ENCODE data around the gene PFN3. TPM values are rescaled to one million over a fixed set of nuclear protein-coding genes. Genes with fewer than 3 reads are reported as not detected.

PFN3 gene
- total and polyA plus RNA-seq, 7 donors: not detected

DNA sequence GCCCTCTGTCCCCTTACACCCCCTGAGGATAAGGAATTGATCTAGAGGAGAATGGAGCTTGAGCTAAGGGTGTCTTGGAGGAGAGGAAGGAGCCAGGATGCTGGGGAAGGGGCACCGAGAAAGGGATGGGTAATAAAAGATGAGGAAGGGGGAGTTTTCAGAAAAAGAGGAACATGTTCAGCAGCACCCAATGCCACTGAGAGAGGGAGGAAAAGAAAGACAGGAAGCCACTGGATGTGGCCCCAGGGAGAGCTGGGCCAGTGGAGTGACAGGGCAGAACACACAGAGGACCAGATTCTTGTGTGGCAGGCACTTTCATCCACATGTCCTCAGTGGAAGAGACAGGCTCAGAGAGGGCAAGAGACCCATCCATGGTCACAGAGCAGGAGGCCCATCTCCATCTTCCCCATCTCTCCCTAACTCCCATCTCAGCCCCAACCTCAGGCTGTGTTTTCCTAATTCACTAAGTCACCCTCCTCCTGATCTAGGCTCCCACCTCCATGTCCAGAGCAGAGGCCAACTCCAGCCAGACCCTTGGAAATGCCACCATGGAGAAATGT is 7.2 kb downstream of the PFN3 start:
- no peak for TF ChIP-seq POLR2A (IDR thresholded peaks at IDR 0.05)
- Histone ChIP-seq H3K36me3 (no peaks in the 10 kb centered on the region), H3K27me3 (peaks cover 0 to 48% (median 25%) of the 10 kb centered on the region in 3 donors), H3K9me3 (no peaks in the 10 kb centered on the region), H3K4me3 (no peak overlapping the region), H3K27ac (no peak overlapping the region), H3K4me1 (peaks cover 0 to 4% (median 0%) of the 10 kb centered on the region in 4 donors)
- intact Hi-C loops (cut with DNase I): no loop called here
- WGBS, 2 donors: 56 to 78% methylated on average over 1 of the region's 1 CpG
- DNase-seq: no peak

DNA sequence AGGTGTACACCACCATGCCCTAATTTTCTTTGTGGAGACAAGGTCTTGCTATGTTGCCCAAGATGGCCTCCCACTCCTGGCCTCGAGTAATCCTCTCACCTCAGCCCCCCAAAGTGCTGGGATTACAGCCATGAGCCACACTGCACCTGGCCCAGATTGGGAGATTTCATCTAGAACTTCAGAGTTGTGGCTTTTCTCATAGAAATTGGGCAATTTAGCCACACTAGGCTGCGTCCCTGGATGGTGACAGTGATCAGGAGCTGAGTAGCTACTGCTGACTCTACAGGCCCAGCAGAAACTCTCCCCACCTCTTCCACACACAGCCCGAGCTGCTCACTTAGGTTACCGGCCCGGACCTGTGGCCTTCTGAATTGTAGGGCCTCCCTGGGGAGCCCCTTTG is 7.7 kb downstream of the PFN3 start:
- intact Hi-C loops (cut with DNase I): no loop called here
- Histone ChIP-seq H3K9me3 (no peaks in the 10 kb centered on the region), H3K4me1 (peaks cover 0 to 4% (median 0%) of the 10 kb centered on the region in 4 donors), H3K27me3 (peaks cover 0 to 42% (median 21%) of the 10 kb centered on the region in 3 donors), H3K36me3 (no peaks in the 10 kb centered on the region), H3K27ac (no peak overlapping the region), H3K4me3 (no peak overlapping the region)
- no peak for DNase-seq
- WGBS, 2 donors: 72 to 88% methylated on average over 5 of the region's 5 CpGs
- TF ChIP-seq EP300 (IDR thresholded peaks at IDR 0.05) (no peak), POLR2A (IDR thresholded peaks at IDR 0.05) (no peak), POLR2AphosphoS5 (IDR thresholded peaks at IDR 0.05) (no peak)
- TF ChIP-seq, protein P1, sequence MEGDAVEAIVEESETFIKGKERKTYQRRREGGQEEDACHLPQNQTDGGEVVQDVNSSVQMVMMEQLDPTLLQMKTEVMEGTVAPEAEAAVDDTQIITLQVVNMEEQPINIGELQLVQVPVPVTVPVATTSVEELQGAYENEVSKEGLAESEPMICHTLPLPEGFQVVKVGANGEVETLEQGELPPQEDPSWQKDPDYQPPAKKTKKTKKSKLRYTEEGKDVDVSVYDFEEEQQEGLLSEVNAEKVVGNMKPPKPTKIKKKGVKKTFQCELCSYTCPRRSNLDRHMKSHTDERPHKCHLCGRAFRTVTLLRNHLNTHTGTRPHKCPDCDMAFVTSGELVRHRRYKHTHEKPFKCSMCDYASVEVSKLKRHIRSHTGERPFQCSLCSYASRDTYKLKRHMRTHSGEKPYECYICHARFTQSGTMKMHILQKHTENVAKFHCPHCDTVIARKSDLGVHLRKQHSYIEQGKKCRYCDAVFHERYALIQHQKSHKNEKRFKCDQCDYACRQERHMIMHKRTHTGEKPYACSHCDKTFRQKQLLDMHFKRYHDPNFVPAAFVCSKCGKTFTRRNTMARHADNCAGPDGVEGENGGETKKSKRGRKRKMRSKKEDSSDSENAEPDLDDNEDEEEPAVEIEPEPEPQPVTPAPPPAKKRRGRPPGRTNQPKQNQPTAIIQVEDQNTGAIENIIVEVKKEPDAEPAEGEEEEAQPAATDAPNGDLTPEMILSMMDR (IDR thresholded peaks at IDR 0.05): no peak

DNA sequence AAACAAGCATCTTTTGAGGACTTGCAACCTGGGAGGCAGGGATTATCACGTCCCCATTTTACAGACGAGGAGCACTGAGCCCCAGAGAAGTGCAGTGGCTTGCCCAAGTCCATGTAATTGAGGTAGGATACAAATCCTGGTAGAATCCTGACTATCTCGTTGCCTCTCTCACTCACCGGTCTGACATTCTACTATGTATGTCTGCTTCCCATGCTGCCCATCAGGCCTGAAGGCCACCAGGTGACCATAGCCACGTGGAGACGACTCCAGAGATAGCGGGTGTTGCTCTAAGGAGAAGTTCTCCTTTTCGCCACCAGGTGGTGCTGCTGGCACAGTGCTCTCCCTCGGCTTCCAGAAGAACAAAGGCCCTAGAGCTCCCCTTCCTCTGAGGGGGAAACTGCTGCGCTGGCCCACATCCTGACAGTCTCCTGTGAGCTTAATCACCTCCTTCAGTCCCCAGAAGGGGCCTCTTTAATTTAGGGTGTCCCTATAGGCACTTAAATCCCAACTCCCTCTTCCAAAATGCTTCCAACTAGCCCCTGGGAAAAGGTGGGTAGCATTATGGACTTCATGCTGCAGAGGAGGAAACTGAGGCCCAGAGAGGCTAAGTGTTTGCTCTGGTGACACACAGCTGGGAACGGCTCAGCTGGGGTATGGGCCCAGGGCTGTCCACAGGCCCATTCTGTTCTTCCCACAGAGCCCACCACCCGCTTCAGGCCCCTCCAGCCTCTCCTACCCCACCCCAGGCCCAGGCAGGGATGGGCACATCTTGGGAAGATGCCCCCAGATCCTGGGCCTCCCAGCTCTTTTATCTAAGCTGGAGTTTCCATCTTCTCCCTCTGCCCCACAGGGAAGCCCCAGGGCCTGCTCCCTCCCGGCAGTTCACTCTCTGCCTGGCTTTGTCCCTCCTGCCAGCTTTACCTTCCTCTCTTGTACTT is 9.8 kb downstream of the PFN3 start:
- Histone ChIP-seq H3K36me3 (no peaks in the 10 kb centered on the region), H3K4me1 (peaks cover 0 to 4% (median 0%) of the 10 kb centered on the region in 4 donors), H3K9me3 (no peaks in the 10 kb centered on the region), H3K27ac (peak overlapping the region in 1 of 4 donors; percentile 6), H3K27me3 (peaks cover 0 to 21% (median 4%) of the 10 kb centered on the region in 3 donors), H3K4me3 (no peak overlapping the region)
- intact Hi-C loops (cut with DNase I): loop anchor here (1.0 kb wide), 2 partner anchors 64 to 111 kb away; no protein-coding TSS in a partner anchor
- 25 to 29% methylated on average over 13 of the region's 13 CpGs for WGBS, 2 donors
- peak; percentile 89 for DNase-seq
- TF ChIP-seq, protein P1 (IDR thresholded peaks at IDR 0.05): peak; percentile 95 to 98 (median 96)
- no peak for TF ChIP-seq EP300 (IDR thresholded peaks at IDR 0.05)

DNA sequence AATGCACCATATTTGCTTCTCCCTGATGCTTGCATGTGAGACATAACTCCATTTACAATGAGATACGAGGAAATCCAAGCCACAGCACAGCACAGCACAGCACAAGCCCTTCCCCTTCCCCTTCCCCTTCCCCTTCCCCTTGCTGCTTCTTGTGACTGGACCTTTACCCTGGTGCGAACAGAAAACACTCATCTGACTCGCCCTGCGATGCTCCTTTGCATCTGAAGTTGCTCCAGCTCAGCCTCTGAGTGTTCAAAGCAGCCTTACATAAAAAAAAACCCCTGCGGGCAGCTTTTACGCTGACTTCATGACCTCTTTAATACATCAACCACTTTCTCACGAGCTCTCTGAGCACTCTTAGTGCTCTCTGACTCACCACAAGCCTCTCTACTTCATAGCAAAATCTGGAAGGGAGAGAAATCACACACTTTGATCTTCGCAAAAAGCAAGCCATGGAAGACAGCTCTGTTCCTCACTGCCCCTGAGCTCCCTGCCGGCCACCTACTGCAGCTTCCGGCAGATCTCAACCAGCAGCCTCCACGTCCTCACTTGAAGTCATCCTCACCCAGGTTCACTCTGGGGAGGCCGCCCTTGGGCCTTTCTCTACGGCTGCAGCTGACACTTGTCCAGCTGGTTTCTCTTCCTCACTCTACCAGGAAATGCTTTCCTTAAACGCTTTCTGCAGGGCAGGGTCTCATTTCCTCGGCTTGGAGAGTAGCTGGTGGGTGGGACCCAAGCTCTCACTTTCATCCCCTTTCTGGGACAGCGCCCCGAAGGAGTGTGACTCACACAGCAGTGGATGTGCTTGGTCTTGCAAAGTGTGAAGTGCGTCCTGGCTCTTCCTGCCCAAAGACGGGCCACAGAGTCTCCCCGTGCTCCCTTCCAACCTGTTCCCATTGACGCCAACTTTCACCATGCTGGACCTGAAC is 11.0 kb downstream of the PFN3 start:
- peak overlapping the region in 3 of 4 donors; percentile 6 to 38 (median 23) for H3K27ac ChIP-seq
- no peaks in the 10 kb centered on the region for H3K36me3 ChIP-seq
- 39 to 47% methylated on average over 21 of the region's 21 CpGs for WGBS, 2 donors
- intact Hi-C loops (cut with DNase I): loop anchor here (1.0 kb wide), 2 partner anchors 65 to 112 kb away; no protein-coding TSS in a partner anchor
- TF ChIP-seq POLR2AphosphoS5 (IDR thresholded peaks at IDR 0.05) (no peak), POLR2A (IDR thresholded peaks at IDR 0.05) (no peak), EP300 (IDR thresholded peaks at IDR 0.05) (no peak)
- TF ChIP-seq, protein P1 (IDR thresholded peaks at IDR 0.05): no peak
- peaks cover 0 to 4% (median 0%) of the 10 kb centered on the region in 4 donors for H3K4me1 ChIP-seq
- no peaks in the 10 kb centered on the region for H3K9me3 ChIP-seq
- DNase-seq: no peak
- H3K27me3 ChIP-seq: peaks cover 0 to 12% (median 4%) of the 10 kb centered on the region in 3 donors
- H3K4me3 ChIP-seq: no peak overlapping the region

Data from sigmoid colon (tissue), 7 donors.